Measurements from ENCODE around the gene NUP43. TPM values are rescaled to one million over a fixed set of nuclear protein-coding genes. Genes with fewer than 3 reads are reported as not detected.

NUP43 gene
- total RNA-seq, 2 experiments from 2014 or later = 9.7 to 10.3 TPM

Other genes with a start within 250 kb of the NUP43 start
- gene PPIL4, start 200.5 kb downstream of the NUP43 start, total RNA-seq = 10 to 100 TPM; 59.1 to 59.4 TPM
- gene GINM1, start 180.2 kb downstream of the NUP43 start, total RNA-seq = 10 to 100 TPM; 32.7 to 35.2 TPM
- 10 to 100 TPM; 18.0 to 20.8 TPM for gene KATNA1, start 97.8 kb downstream of the NUP43 start, total RNA-seq
- gene LATS1, start 28.4 kb downstream of the NUP43 start, total RNA-seq = 10 to 100 TPM; 37.2 to 39.1 TPM
- gene PCMT1, start 3.2 kb upstream of the NUP43 start, total RNA-seq = 10 to 100 TPM; 14.7 to 17.3 TPM
- under 1 TPM in 1 of 2 experiments, not detected in 1; 0.17 TPM for gene LRP11, start 117.8 kb upstream of the NUP43 start, total RNA-seq
- gene RAET1E, start 151.6 kb upstream of the NUP43 start, total RNA-seq = not detected
- gene RAET1G, start 176.6 kb upstream of the NUP43 start, total RNA-seq = not detected
- gene ULBP2, start 195.5 kb upstream of the NUP43 start, total RNA-seq = 1 to 10 TPM; 7.2 to 9.7 TPM
- under 1 TPM; 0.28 to 0.41 TPM for gene ULBP1, start 217.4 kb upstream of the NUP43 start, total RNA-seq

Data from CD8-positive, alpha-beta T cell (primary cell).